Measurements from ENCODE around the gene CD109. TPM values are rescaled to one million over a fixed set of nuclear protein-coding genes. Genes with fewer than 3 reads are reported as not detected.
"Not testable (repeated sequence)": the region's sequence is repeated elsewhere in the genome, so short reads cannot be mapped to it uniquely, and the experiment has no call there.

CD109 gene
- total and polyA plus RNA-seq, 2 of the 4 experiments (the other 2 are of a cell fraction), result 3.6 to 5.0 TPM

- TF ChIP-seq NFE2L2 (IDR thresholded peaks at IDR 0.05; ENCODE audit: low read depth, low read length) (peak; percentile 98), MXI1 (IDR thresholded peaks at IDR 0.05; ENCODE audit: borderline replicate concordance, low read depth, low read length) (no peak)
Observed at GRCh38 chr6:73803562-73804241, 107.7 kb downstream of the CD109 start (continued).

- H4K8ac ChIP-seq (ENCODE audit: low read depth in 2 of 2, low read length in 2 of 2); intact Hi-C loops (cut with micrococcal nuclease); H3K36me3 ChIP-seq (ENCODE audit: control insufficient read depth, insufficient read depth, low read length); H4K5ac ChIP-seq (ENCODE audit: low read depth, low read length); H3K9ac ChIP-seq (ENCODE audit: low read depth, low read length); H3K14ac ChIP-seq (replicated peaks; ENCODE audit: low read depth, low read length); H3K4me3 ChIP-seq (ENCODE audit: insufficient read depth, low read depth, low read length); dilution Hi-C loops (cut with HindIII; ENCODE audit: low sequenced_read_pairs, unreplicated experiment); H3K56ac ChIP-seq (ENCODE audit: extremely low read depth, insufficient read depth, low read length); H3K23ac ChIP-seq (ENCODE audit: low read depth, low read length); CTCF ChIA-PET; H3K9me1 ChIP-seq (ENCODE audit: insufficient read depth, low read length); H4K20me1 ChIP-seq (ENCODE audit: insufficient read depth, low read length); H3K27ac ChIP-seq (ENCODE audit: insufficient read depth, low read length); H2BK120ac ChIP-seq (ENCODE audit: low read depth, low read length); H3K4ac ChIP-seq (ENCODE audit: low read depth, low read length); H3K79me1 ChIP-seq (ENCODE audit: low read depth in 1 of 2, low read length in 2 of 2); H4K91ac ChIP-seq (ENCODE audit: insufficient read depth, low read depth, low read length); POLR2A ChIA-PET (ENCODE audit: unreplicated experiment); DNase-seq; H3K18ac ChIP-seq (ENCODE audit: low read depth, low read length); H2BK5ac ChIP-seq (ENCODE audit: low read depth, low read length, poor library complexity, severe bottlenecking); H2AK5ac ChIP-seq (ENCODE audit: low read depth, low read length); in situ Hi-C loops (cut with MboI; ENCODE audit: low sequenced_read_pairs); BruUV-seq (replicated peaks); H2BK20ac ChIP-seq (ENCODE audit: low read depth, low read length); H3K27me3 ChIP-seq (ENCODE audit: control insufficient read depth, insufficient read depth, low read length); H2BK15ac ChIP-seq (ENCODE audit: low read depth, low read length); H2AFZ ChIP-seq (replicated peaks; ENCODE audit: low read length, poor library complexity); H3K9me3 ChIP-seq (ENCODE audit: control insufficient read depth, insufficient read depth, low read length); H3K4me2 ChIP-seq (ENCODE audit: low read depth, low read length); ATAC-seq (ENCODE audit: low read depth); H2AK9ac ChIP-seq (replicated peaks; ENCODE audit: low read depth, low read length, poor library complexity): not testable (repeated sequence)
- WGBS, 2 experiments (ENCODE audit: extremely low coverage in 2 of 2, insufficient read length in 1 of 2), result 88% methylated on average over 3 of the region's 7 CpGs; no CpG with 5 or more reads in 1 of the 2 experiments
- H3K4me1 ChIP-seq (ENCODE audit: control insufficient read depth, insufficient read depth, low read length), result peaks cover 15% of the 10 kb centered on the region
Observed at GRCh38 chr6:73805221-73805620, 109.2 kb downstream of the CD109 start.

GRCh38 chr6:73805982-73806381 lies 110.0 kb downstream of the CD109 start:
- H3K36me3 ChIP-seq (ENCODE audit: control insufficient read depth, insufficient read depth, low read length); H4K91ac ChIP-seq (ENCODE audit: insufficient read depth, low read depth, low read length); H3K79me1 ChIP-seq (ENCODE audit: low read depth in 1 of 2, low read length in 2 of 2); DNase-seq; H2AK9ac ChIP-seq (replicated peaks; ENCODE audit: low read depth, low read length, poor library complexity); H2BK20ac ChIP-seq (ENCODE audit: low read depth, low read length); BruUV-seq (replicated peaks); H2AK5ac ChIP-seq (ENCODE audit: low read depth, low read length); H3K27me3 ChIP-seq (ENCODE audit: control insufficient read depth, insufficient read depth, low read length); POLR2A ChIA-PET (ENCODE audit: unreplicated experiment); H3K4me3 ChIP-seq (ENCODE audit: insufficient read depth, low read depth, low read length); H3K18ac ChIP-seq (ENCODE audit: low read depth, low read length); H3K4ac ChIP-seq (ENCODE audit: low read depth, low read length); H3K56ac ChIP-seq (ENCODE audit: extremely low read depth, insufficient read depth, low read length); ATAC-seq (ENCODE audit: low read depth); H2BK120ac ChIP-seq (ENCODE audit: low read depth, low read length); H3K14ac ChIP-seq (replicated peaks; ENCODE audit: low read depth, low read length); H3K23ac ChIP-seq (ENCODE audit: low read depth, low read length); CTCF ChIA-PET; dilution Hi-C loops (cut with HindIII; ENCODE audit: low sequenced_read_pairs, unreplicated experiment); H4K20me1 ChIP-seq (ENCODE audit: insufficient read depth, low read length); H3K9me1 ChIP-seq (ENCODE audit: insufficient read depth, low read length); H3K9ac ChIP-seq (ENCODE audit: low read depth, low read length); H3K27ac ChIP-seq (ENCODE audit: insufficient read depth, low read length); H2AFZ ChIP-seq (replicated peaks; ENCODE audit: low read length, poor library complexity); H2BK5ac ChIP-seq (ENCODE audit: low read depth, low read length, poor library complexity, severe bottlenecking); H2BK15ac ChIP-seq (ENCODE audit: low read depth, low read length); intact Hi-C loops (cut with micrococcal nuclease); H3K4me2 ChIP-seq (ENCODE audit: low read depth, low read length); in situ Hi-C loops (cut with MboI; ENCODE audit: low sequenced_read_pairs); H3K9me3 ChIP-seq (ENCODE audit: control insufficient read depth, insufficient read depth, low read length); H4K8ac ChIP-seq (ENCODE audit: low read depth in 2 of 2, low read length in 2 of 2); H4K5ac ChIP-seq (ENCODE audit: low read depth, low read length): not testable (repeated sequence)
- peaks cover 15% of the 10 kb centered on the region for H3K4me1 ChIP-seq (ENCODE audit: control insufficient read depth, insufficient read depth, low read length)
- WGBS, 2 experiments (ENCODE audit: extremely low coverage in 2 of 2, insufficient read length in 1 of 2), result no CpG with 5 or more reads among the region's 4 CpGs

Data from IMR-90 (cell line).